Skin epidermis (tissue), 12 donors: ENCODE measurements around the gene KLHL21.
A peak's percentile ranks its signal among the peaks of the same experiment; 100 is the strongest.

Source experiments
- H3K27ac ChIP-seq, 21 experiments: fragments of 200-600 bp; sonication (generic) in 11 of 21; one replicate each; pipeline ENCODE4 v1.5.0; 2020; ENCODE audit warnings: mild to moderate bottlenecking in 3 of 21, inconsistent platforms in 2 of 21, moderate library complexity in 2 of 21
- H3K4me3 ChIP-seq, 7 experiments: fragments of 200-600 bp; sonication (generic) in 2 of 7; one replicate each; pipeline ENCODE4 v1.5.0; 2020; ENCODE audit warnings: inconsistent platforms in 2 of 7, mild to moderate bottlenecking in 2 of 7, moderate library complexity in 1 of 7

KLHL21 gene

DNA sequence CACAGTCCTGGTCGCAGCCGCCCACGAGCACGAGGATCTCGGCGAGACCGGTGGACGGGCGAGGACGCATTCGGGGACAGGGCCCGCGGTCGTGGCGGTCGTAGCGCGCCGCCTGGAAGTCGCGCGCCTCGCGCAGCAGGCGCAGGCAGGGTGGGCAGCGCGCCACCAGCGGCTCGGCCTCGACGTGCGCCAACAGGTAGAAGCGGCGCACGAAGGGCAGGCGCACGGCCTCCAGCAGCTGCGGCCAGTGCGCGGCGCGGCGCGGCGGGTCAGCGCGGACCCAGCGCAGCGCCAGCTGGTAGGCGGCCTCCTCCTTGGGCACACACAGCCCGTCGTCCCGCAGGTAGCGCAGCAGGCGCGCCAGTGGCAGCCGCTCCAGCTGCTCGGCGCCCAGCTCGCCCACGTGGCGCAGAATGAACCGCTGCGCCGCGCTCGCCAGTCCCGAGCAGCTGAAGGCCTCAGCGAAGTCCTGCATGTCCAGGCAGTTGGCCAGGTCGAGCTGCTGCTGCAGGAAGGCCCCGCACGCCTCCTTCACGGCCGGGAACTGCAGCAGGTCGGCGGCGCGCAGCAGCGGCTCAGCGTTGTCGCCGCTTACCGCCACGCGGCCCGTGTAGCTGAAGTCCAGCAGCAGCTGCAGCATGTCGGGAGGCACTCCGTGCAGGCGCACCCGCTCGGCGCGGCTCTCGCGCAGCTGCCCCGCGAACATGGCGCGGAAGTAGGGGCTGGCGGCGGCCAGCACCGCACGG lies 573 bp downstream of the KLHL21 start:
- Histone ChIP-seq H3K4me3 (peak overlapping the region; percentile 70 to 98 (median 88)), H3K27ac (peak overlapping the region; percentile 86 to 99 (median 98))

DNA sequence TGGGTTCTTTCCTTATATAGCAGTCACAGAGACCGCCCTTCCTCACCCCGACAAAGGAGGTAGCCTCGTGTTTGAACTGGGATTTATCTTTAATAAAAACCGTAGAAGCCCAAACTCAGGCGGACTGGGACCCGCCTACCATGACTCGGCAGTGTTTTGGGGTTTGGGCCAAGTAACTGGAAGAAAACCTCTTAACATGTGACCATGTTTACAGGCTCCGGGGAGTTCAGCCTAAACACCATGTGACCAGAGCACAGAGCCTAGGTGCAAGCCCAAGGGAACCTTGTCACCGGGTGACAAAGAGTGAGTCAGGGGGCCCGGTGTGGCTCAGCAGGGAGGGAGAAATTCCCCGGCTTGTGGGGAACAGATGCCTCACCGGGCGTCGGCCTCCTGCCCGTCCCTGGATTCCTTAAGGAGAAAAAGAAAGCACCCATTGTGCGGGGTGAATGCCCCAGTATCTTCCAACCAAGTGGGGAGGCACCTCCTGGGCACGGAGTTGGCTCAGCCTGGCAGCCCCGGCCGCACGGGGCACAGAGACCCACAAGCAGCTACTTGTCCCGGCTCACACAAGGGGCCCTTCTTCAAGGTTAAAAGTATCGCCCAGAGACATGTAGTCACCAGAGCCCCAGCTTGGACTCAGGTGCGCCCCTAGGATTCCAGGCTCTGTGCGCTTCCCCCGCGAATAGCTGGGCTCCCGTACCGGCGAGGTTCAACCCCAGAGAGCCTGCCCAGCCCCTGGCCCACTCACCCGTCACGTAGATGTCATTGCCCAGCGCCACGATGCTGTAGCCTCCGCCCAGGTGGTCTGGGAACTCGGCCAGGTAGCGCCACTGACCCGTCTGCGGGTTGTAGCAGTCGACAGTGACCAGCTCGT lies 1.4 kb downstream of the KLHL21 start:
- H3K4me3 ChIP-seq: peak overlapping the region; percentile 70 to 98 (median 88)
- H3K27ac ChIP-seq: peak overlapping the region; percentile 86 to 99 (median 98)

DNA sequence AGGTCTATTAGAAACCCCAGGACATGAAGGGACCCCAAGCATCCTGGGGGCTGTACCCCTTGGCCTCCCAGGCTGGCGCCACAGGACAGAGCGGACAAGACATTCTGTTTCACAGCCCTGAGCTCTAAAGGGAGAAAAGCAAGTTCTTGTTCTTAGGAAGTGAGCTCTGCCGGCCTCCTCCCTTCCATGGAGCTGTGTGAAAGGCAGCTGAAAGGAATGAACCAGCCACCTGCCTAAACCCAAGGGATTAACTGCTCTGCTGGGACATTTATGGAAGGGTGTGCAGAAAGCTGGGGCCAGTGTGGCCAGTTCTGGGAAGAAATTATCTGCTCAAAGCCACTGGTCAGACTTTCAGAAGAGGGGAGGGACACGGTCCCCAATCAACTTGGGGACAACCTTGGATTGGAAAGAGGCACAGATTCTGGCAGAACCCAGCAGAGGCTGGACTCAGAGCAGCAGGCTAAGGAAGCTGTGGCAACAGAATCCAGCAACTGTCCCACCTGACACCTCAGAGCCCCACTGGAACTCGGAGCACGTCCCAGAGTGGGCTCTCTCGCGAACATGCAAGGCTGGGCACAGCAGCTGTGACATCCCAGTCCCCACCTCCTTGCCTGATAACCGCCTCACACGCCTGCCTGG lies 2.1 kb downstream of the KLHL21 start:
- Histone ChIP-seq H3K4me3 (peak overlapping the region; percentile 70 to 98 (median 88)), H3K27ac (peak overlapping the region in 20 of 21 experiments; percentile 55 to 99 (median 98))

DNA sequence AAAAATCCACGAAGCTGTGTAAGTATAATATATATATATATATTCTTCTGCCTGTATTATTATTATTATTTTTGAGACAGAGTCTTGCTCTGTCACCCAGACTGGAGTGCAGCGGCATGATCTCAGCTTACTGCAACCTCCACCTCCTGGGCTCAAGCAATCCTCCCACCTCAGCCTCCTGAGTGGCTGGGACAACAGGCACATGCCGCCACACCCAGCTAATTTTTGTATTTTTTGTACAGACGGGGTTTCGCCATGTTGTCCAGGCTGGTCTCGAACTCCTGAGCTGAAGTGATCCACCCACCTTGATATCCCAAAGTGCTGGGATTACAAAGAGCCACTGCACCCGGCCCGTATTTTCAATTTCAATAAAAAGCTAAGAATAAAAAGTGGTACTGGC lies 2.7 kb downstream of the KLHL21 start:
- Histone ChIP-seq H3K27ac (peak overlapping the region in 20 of 21 experiments; percentile 55 to 99 (median 98)), H3K4me3 (peak overlapping the region; percentile 70 to 98 (median 88))

DNA sequence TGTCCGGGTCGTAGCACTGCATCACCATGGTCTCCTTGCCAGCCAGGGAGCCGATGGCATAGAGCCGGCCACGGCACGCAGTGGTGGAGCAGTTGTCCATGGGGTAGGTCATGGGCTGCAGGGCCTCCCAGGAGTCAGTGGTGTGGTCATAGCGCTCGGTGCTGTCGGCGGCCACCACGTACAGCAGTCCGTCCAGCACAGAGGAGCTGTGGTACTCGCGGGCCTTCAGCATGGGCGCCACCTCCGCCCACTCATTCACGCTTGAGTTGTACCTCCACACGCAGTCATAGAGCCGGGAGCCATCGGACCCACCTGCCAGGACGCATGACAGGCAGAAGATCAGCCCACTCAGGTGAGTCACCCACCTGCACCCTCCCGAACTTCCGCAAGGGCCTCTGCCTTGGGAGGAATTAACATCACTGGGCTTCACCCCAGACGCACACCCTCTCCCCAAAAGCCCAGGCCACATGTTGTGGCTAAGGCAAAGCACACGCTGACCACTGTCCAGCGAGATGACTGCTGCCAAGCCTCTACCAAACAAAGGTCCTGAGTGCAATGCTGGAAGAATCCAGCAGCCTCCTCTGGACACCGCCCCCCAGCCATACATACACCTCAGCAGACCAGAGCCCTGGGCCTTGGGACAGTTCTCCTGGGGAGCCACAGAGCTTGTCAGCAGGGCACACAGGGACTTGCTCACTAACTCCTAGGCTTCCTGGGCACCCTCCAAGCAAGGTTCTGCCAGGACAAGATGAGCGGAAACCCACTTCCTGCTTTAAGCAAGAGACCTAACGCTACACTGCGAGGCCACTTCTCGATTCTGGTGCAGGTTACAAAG lies 3.3 kb downstream of the KLHL21 start:
- Histone ChIP-seq H3K4me3 (peak overlapping the region; percentile 70 to 98 (median 88)), H3K27ac (peak overlapping the region in 20 of 21 experiments; percentile 54 to 99 (median 98))

DNA sequence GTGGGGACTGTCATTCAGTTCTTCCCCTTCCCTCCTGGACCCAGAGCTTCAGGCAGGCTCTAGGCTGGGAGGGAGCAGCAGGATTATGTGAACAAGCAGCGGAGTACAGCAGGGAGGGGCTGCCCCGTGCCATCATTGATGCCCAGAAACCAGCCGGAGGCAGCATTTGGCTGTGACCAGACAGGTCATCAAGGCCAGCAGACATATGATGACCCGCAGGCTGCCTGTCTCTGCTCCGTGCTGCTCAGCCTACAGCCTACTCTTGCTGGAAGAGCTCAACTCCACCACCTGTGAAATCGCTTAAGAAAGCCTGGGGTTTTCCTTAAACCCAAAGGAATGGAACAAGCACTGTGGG lies 4.9 kb downstream of the KLHL21 start:
- peak overlapping the region in 9 of 21 experiments; percentile 14 to 99 (median 54) for H3K27ac ChIP-seq
- H3K4me3 ChIP-seq: peak overlapping the region in 1 of 7 experiments; percentile 98

DNA sequence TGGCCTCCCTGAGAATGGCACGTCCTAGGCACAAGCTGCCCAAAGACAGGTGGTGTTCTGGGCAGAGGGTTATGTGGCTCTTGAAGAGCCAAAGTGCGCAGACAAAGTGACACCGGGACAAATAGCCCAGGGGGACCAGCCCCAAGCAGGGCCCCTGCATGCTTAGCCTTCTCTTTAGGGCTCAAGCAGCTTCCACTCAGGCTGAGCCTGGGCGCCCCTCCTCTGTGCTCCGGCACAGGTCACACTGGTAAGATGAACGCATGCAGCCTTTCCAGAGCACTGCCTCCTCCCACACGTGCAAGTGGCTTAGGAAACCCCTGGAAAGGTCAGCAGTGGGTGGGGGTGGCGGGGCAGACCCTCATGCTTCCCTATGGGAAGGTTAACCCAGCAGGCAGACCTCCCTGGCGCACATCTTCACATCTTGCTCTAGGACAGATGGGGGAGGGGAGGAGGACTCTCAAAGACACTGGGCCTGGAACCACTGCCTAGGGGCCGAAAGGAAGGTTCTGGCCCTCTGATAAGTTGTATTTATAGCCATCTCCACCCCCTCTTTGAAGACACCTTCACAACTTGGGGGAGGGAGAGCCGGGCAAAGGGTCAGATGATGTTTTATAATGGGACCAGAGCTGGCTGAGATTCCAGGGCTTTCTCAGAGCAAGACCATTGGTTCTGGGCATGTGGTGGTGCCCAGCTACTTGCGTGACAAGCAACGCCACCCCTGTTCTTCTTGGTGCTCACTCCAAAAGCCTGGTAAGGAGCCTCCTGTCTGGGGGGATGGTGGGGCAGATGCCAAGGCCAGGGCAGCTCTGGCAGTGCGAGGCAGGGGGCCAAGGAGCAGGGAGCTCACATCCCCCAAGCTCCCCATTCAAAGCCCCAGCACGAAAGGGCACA lies 5.5 kb downstream of the KLHL21 start:
- H3K4me3 ChIP-seq: no peak overlapping the region
- peak overlapping the region in 3 of 21 experiments; percentile 14 to 39 (median 18) for H3K27ac ChIP-seq

DNA sequence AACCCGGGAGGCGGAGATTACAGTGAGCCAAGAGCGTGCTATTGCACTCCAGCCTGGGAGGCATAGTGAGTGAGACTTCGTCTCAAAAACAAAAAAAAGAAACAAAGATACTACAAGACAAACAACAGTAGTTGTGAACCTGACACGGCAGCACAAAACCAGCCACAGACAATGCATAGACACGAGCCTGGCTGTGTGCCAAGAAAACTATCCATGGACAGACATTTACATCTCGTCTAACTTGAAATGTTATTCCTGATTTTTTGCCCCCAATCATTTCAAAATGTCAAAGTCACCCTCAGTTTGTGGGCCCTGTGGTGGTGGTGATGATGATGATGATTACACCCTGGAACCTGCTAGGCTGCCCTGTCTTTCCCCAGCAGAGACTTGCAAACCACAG lies 6.3 kb downstream of the KLHL21 start:
- peak overlapping the region in 1 of 21 experiments; percentile 14 for H3K27ac ChIP-seq
- no peak overlapping the region for H3K4me3 ChIP-seq

DNA sequence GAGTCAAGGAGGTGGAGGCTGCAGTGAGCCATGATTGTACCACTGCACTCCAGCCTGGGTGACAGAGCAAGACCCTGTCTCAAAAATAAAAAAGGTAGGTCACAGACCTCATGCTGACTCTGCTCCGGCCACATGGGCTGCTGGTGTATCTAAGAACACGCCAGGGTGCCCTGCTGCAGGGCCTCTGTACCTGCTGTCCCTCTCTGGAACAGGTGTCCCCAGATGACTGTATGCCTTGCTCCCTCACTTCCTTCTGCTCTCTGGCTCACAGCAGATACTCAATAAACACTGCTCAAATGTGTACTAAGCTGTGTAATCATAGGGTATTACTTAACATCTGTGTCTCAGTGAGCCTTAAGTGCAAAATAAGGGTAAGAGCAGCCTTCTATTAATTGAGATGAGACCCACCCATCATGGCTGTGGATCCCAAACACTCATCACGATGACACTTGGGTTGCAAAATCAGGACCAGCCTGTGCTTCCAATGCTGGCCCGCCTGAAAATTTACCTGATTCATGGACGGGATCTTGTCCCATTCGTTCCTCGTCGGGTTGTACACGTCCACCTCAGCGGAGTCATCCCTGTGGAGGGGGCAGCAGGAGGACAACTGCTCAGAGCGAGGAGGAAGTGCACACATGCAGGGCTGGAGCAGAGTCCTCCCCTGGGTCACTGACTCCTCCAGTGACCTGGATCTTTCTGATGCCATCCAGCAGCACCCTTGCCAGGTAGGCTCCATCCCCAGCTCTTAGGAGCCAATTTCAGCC lies 7.5 kb downstream of the KLHL21 start:
- Histone ChIP-seq H3K27ac (peak overlapping the region in 1 of 21 experiments; percentile 10), H3K4me3 (no peak overlapping the region)

DNA sequence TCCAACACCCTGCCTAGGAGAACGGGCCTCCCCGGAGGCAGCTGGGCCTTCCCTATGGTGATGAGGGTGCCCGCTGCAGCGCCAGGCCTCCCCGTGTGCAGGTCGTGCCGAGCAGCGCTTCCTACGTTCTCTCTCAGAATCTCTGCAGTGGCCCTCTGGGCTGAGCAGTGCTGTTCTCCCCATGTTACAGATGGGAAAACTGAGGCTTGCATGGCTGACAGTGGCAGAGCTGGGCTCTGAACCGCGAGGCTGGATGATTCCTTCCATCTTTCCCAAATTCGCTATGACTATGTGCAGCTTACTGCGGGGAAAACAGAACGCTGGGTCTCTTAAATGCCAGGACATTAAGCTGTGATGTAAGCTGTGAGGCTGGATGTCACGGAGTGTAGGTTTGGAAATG lies 8.9 kb downstream of the KLHL21 start:
- H3K27ac ChIP-seq: no peak overlapping the region

DNA sequence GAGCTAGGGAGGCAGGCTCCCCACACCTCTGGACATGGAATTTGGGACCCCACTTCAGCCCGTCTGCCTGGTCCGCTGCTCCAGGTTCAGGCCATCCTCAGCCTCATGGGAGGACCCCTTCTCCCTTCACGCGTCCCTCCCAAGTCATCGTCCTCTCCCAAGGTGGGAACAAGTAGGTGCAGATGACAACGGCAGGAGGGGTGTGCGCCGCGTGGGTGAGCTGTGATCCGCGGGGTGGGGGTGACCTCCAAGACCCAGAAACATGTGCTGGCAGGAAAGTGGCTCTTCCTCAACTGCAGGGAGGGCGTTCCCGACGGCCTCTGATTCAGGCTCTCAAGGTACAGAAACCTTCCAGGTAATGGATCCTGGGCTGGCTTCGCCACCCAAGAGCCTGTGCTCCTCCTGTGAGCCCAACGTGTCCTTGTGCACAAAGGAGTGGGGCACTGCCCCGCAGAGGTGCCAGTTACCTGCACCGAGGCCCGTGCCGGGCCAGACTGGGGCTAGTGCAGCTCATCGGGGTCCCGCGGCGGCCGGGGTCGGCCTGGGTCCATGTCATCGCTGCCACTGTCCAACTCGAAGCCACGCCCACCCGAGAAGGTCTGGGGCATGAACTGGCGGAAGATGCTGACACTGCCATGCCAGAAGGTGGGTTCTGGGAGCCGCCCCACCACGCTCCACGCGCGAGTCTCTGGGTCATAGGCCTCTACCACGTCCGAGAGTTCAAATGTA lies 9.6 kb downstream of the KLHL21 start:
- H3K27ac ChIP-seq: no peak overlapping the region
- H3K4me3 ChIP-seq: no peak overlapping the region

More for the DNA sequence above, 8.9 kb downstream of the KLHL21 start:
- H3K4me3 ChIP-seq: no peak overlapping the region

DNA sequence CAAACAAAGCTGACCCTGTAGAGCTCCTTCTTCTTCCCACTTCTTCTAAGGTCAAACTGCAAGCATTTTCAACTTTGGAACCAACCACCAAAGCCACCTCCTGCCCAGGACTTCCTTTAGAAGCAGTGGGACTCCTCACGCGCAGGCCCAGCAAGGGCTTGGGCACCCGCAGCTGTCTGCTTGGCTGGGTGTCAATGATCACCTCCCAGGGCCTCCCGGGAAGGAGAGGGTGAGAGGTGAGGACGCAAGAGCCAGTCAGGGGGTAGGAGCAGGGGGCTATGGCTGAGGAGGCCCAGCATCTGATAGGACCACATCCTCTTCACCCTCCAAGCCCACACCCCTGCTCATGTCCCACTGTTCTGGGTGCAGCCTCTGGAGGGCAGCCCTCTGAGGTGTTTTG lies 10.2 kb downstream of the KLHL21 start:
- Histone ChIP-seq H3K4me3 (no peak overlapping the region), H3K27ac (no peak overlapping the region)

DNA sequence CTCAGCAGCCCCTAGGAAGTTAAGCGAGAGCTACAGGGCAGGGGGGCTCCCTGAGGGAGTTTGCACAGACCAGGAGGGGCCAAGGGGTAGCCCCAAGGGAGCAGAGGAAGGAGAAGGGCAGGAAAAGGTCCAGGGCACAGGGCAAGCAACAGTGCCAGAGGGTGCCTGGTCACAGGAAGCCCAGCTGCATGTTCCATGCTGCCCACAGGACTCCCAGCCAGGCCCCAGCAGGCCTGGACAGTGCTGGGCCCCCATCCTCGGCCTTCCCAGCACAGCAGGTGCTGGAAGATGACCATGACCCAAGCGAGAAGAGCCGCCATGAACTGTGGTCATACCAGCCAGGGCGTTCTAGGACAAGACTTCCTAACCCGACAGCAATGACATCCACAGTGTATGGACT lies 11.0 kb downstream of the KLHL21 start:
- peak overlapping the region in 1 of 21 experiments; percentile 20 for H3K27ac ChIP-seq

DNA sequence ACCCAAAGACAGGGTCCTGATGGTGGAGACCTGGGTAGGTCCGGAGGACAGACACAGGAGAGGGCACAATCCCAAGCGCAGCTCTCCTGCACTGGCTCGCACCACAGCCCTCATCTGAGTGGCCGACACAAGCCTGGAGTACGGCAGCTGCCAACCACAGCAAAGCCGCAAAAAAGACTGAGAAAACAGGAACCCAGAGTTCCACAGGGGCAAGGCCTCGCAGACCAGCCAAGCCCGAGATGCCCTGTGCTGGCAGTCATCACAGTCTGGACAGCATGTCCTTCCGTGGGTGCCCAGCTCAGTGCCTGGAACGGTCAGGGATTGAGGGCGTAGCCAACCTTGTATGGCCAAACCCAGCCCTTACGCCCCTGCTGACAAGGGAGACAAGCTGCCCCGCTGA lies 11.4 kb downstream of the KLHL21 start:
- H3K4me3 ChIP-seq: no peak overlapping the region
- H3K27ac ChIP-seq: peak overlapping the region in 1 of 21 experiments; percentile 20

More for the DNA sequence above, 11.0 kb downstream of the KLHL21 start:
- H3K4me3 ChIP-seq: no peak overlapping the region

DNA sequence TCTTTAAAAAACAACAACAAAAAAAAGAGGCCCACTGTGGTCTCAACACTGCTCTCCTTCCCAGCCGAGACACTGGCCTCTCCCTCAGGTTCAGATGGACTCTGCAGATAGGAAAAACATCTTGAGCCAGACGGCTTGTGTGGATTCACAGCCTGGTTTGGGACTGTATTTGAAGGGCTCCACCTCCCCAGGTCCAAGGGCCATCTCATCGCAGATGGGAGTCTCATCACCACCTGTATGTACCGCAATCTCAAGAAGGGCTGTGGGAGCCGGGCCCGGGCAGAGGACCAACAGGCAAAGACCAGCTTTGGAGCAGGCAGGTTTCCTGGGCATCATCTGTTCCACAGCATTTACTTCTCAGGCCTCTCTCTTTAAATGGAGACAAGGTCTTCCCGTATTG lies 12.6 kb downstream of the KLHL21 start:
- Histone ChIP-seq H3K4me3 (no peak overlapping the region), H3K27ac (no peak overlapping the region)

DNA sequence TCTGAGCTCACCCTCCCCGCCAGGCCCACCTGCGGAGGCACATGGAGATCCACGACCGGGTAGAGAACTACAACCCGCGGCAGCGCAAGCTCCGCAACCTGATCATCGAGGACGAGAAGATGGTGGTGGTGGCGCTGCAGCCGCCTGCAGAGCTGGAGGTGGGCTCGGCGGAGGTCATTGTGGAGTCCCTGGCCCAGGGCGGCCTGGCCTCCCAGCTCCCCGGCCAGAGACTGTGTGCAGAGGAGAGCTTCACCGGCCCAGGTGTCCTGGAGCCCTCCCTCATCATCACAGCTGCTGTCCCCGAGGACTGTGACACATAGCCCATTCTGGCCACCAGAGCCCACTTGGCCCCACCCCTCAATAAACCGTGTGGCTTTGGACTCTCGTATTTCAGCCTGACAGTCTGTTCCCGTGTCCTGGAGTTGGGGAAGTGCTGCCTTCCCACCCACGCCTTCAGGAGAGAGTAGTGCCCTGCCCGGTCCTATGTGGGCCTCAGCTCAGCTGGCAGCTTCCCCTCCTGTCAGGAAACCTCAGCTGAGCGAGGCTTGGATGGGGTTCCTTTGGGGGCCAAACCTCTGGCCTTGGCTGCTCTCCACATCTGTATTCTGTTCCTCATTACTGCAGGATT lies 13.7 kb downstream of the KLHL21 start:
- Histone ChIP-seq H3K4me3 (no peak overlapping the region), H3K27ac (peak overlapping the region in 5 of 21 experiments; percentile 10 to 37 (median 24))
